Ecto neural progenitor cell (in vitro differentiated cells): ENCODE measurements around the gene SNAPIN.
"Not testable (repeated sequence)": the region's sequence is repeated elsewhere in the genome, so short reads cannot be mapped to it uniquely, and the experiment has no call there.

Experiments
- DNase-seq: peaks from one replicate; pipeline ENCODE4 v3.0.0-alpha.2; 2018; ENCODE audit warnings: low spot score

The SNAPIN gene

DNA sequence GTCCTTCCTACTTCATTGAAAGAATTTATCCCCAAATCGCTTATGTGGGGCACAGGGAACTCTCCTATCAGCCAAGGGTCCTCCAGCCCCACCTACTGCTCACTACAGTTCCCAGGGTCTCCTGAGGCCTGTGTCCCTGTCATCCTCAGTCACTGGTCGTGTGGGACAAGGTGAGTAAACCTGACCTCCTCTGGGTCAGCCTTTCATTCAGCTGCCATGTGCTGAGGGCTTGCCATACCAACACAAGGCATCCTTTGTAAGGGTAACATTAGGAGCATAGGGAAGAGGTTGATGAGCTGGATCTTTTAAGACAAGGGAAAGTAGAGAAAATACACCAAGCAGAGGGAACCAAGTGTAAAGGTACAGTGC is 11.2 kb upstream of the SNAPIN start:
- no peak for DNase-seq

GRCh38 chr1:153648000-153648643 is 10.4 kb upstream of the SNAPIN start:
- DNase-seq: no peak

DNA sequence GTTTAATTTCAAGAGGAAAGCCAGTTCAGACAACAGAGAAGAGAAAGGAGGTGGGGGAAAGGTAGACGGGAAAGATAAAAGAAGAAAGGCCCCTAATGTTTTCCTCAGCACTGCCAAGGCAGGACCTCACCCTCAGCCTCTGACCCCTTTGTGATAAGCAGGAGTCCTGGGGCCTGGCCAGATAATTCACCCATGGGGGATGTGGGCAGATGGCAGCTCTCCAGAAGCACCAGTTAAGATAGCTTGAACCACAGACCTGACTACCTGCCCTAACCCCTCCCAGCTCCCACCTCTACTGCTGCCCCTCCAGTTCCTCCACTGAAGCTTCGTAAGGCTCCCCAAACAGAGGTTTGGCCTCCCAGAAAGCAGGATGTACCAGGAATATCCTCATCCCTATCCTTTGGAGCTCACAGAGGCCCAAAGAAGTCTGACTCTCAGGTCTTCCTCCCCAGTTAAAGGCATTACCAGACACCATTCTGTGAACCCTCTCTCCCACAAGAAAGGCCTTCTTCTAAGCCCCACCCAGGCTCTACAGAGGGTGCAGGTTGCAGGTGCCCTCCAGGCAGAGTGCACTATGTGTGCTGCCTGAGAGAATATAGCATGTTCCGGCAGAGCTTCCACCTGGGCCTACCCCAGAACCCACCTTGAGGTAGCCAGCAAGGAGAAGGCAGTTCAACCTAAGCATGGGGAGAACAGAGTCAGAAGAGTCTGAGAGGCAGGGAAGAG is 9.2 kb upstream of the SNAPIN start:
- DNase-seq: no peak

GRCh38 chr1:153649863-153650235 is 8.7 kb upstream of the SNAPIN start:
- no peak for DNase-seq

GRCh38 chr1:153651771-153652170 is 6.7 kb upstream of the SNAPIN start:
- no peak for DNase-seq

DNA sequence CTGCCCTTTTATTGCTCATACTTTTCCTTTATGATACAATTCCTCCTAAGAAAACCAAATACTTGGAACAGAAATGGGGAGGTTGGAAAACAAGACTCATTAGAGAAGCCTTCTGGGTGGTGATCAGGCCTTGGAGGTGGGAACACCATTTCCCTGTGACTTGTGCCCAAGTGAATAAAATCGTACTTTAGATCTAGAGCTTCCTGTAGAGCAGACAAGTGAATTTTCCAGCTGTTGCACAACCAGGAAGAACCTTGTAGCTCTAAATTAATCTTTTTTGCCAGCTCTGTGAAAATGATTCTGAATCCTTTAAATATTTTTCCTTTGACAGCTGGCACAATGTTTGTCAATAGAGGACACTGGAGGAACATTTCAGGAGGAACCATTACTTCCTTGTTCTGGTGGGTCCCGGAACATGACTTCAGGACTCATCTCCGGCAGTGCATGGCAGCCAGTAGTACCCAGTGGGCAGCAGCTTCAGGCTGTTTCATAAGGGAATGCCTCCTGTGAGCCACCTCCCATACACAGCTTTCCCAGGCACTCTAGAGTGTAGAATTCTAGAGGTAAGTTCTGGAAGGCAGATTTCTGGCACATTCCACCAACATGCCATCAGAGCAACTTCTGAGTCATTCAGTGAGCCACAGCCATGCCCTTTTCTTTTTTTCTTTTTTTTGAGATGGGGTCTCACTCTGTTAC is 5.5 kb upstream of the SNAPIN start:
- DNase-seq: no peak

GRCh38 chr1:153655333-153655732 is 3.2 kb upstream of the SNAPIN start:
- DNase-seq: no peak

- no peak for DNase-seq
Measured at GRCh38 chr1:153659175-153659534, 652 bp downstream of the SNAPIN start.

GRCh38 chr1:153659656-153660055 is 1.2 kb downstream of the SNAPIN start:
- DNase-seq: no peak

GRCh38 chr1:153661111-153661708 is 2.7 kb downstream of the SNAPIN start:
- DNase-seq: no peak

DNA sequence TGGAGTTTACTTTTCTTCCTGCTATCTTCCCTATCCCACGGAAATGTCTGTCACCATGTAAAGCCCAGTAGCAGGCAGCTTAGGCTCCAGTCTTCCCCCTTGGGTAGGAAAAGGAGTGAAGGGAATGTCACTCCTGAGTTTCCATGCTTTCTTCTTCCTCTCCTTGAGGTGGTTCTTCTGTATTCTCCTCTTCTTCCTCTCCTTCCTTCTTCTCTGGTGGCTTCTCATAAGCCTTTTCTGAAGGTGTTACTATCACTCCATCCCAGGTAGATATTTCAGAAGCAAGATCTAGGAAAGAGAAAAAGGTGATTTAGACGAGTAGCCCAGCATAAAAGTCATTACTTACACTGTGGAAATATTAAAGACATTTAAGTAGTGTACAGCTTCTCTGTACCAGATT is 3.8 kb downstream of the SNAPIN start:
- DNase-seq: no peak

DNA sequence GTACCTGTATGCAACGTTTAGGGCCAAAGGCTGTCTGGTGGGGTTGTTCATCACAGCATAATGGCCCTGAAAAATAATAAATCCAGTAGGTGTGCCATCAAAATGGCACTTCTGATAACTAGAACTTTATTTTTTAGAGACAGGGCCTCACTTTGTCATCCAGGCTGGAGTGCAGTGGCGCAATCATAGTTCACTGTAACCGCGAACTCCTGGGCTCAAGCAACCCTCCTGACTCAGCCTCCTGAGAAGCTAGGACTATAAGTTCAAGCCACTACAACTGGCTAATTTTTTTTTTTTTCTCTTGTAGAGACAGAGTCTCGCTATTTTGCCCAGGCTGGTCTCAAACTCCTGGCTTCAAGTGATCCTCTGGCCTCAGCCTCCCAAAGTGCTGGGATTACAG is 4.7 kb downstream of the SNAPIN start:
- DNase-seq: no peak

GRCh38 chr1:153667439-153667838 is 8.9 kb downstream of the SNAPIN start:
- DNase-seq: no peak

DNA sequence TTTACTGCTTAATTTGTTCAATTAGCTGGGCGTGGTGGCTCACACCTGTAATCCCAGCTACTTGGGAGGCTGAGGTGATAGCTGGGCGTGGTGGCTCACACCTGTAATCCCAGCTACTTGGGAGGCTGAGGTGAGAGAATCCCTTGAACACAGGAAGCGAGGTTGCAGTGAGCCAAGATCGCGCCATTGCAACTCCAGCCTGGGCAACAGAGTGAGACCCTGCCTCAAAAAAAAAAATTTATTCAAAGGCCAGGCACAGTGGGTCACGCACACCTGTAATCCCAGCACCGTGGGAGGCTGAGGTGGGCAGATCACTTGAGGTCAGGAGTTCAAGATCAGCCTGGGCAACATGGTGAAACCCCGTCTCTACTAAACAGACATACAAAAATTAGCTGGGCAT is 10.2 kb downstream of the SNAPIN start:
- not testable (repeated sequence) for DNase-seq

DNA sequence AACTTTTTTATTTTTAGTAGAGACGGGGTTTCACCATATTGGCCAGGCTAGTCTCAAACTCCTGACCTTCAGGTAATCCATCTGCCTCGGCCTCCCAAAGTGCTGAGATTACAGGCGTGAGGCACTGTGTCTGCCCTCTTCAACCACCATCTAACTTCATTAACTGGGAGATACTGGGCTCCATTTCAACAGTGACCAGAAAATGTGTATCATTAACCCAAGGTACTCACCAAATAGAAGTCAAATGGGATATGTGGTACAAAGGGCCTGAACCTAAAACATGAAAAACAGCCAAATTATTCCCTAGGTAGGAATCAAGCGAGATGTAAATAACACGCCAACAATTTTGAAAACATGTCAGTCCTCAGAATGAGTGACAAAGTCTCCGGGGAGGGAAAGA is 11.1 kb downstream of the SNAPIN start:
- no peak for DNase-seq

- no peak for DNase-seq
Measured at GRCh38 chr1:153670257-153670858, 11.9 kb downstream of the SNAPIN start.

- DNase-seq: peak; percentile 98
Measured at GRCh38 chr1:153670859-153671627, 12.5 kb downstream of the SNAPIN start, which contains the start of gene ILF2. ILF2 (minus strand) TSS chr1:153670993; CDS start chr1:153670922, 71 bp downstream.

DNA sequence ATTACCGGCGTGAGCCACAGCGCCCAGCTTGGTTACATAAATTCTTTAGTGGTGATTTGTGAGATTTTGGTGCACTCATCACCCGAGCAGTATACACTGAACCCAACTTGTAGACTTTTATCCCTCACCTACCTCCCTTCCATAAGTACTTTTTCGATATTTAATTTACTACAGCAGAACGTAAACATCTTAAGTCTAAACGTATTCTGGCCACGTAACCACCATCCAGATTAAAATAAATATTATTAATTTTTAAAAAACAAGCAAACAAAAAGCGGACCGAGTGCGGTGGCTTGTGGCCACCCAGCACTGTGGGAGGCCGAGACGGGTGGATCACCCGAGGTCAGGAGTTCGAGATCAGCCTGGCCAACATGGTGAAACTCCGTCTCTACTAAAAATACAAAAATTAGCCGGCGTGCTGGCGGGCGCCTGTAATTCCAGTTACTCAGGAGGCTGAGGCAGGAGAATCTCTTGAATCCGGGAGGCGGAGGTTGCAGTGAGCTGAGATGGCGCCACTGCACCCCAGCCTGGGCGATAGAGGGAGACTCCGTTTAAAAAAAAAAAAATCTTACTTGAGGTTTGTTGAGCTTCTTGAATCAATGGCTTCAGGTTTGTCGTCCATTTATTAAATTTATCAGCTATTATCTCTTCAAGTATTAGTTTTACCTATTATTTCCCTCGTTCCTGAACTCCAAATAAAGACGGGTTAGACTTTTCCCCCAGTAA is 13.3 kb downstream of the SNAPIN start:
- not testable (repeated sequence) for DNase-seq

GRCh38 chr1:153673511-153673910 is 15.0 kb downstream of the SNAPIN start:
- DNase-seq: no peak

DNA sequence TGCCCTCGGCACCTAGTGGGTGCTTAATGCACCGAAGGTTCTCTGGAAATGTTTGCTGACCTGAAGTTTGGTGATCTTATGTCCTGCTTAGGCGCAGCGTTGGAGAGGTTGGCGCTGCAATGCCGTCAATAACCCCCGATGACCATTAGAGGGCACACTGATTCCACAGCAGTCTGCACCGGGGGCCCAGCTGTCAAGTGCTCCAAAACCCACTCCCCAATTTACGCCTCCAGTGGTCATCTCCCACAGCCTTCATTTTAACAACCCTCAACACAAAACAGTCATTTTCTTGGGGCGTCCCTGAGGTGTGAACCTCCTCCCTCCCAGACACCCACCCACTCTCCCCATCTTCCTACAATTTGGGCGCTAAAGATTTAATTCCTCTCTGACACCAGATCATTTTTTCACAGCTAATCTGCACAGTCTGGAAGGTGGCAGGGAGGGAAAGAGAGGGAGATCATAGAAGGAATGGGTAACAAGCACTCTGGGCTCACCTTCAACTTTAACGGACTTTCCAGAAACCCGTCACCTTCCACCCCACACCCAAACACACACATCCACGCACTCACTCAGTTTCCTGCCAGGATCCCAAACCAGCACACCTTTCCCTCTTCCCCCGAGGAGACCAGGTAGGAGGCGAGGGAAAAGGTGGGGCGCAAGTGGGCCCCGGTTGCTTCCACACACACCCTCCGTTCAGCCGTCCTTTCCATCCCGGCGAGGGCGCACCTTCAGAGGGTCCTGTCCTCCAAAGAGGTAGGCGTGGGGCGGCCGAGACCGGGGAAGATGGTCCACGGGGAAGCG is 19.4 kb downstream of the SNAPIN start:
- peak; percentile 78 for DNase-seq
